GM18909 (cell line): ENCODE data around the gene COPS7A.

Experiments used
- ATAC-seq: cut with Tn5 transposase; IDR thresholded peaks from one replicate; pipeline ENCODE4 v1.9.1; 2021; ENCODE audit warnings: mild to moderate bottlenecking; ENCODE audit not compliant: unreplicated experiment, poor library complexity

COPS7A gene

DNA sequence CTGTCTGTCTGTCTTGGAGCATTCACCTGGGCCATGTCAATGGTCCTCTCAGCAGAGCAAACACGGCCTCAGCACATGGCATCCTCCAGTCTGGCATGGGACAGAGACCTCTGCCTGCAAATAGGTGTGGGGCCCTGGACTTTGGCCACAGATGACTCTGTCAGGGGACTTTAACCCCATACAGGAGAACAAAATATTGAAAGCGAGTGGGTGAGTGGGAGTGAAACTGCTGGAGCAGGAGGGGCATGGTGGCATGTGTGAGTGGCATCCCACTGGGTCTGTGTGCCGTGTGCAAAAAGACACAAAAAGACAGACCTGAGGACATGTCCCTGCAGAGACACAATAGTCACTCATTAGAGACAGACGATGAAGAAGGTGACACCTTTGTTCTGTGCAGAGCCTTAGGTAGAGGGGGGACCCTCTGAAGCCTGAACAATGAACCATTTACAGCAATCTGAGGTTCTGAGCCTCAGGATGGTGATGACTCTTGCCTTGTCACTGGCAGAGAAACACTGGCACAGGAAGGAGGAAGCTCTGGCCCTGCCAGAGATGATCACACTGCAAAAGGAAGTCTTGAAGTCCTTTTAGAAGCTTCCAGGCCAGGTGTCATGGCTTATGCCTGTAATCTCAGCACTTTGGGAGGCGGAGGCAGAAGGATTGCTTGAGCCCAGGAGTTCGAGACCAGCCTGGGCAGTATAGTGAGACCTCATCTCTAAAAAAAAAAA, 56.0 kb downstream of the COPS7A start:
- ATAC-seq, result no peak

GRCh38 chr12:6780573-6780972, 56.7 kb downstream of the COPS7A start:
- ATAC-seq, result no peak
